Vagina (tissue), 2 donors: ENCODE data around the gene PDHX.

Experiments used
- POLR2A ChIP-seq, 2 donors: fragments of 450-650 bp; IDR thresholded peaks; one replicate each; pipeline ENCODE4 v1.6.1; 2017; ENCODE audit warnings: antibody characterized with exemption in 2 of 2, mild to moderate bottlenecking in 2 of 2, moderate library complexity in 2 of 2
- POLR2AphosphoS5 ChIP-seq, 2 donors: sonication (generic); formaldehyde crosslinking; IDR thresholded peaks; one replicate each; pipeline ENCODE4 v1.9.0; 2017; ENCODE audit warnings: antibody characterized with exemption in 2 of 2, mild to moderate bottlenecking in 2 of 2, low read depth in 1 of 2; ENCODE audit not compliant: insufficient read depth in 1 of 2
- TF ChIP-seq, protein P1 (sequence below), 3 experiments: fragments of 450-650 bp in 2 of 3; fragments of 200-600 bp in 1 of 3; sonication (generic) in 1 of 3; IDR thresholded peaks; one replicate each; pipeline ENCODE4 v1.5.1; 2017 to 2019; ENCODE audit warnings: antibody characterized with exemption in 3 of 3, mild to moderate bottlenecking in 2 of 3, moderate library complexity in 2 of 3

DNA sequence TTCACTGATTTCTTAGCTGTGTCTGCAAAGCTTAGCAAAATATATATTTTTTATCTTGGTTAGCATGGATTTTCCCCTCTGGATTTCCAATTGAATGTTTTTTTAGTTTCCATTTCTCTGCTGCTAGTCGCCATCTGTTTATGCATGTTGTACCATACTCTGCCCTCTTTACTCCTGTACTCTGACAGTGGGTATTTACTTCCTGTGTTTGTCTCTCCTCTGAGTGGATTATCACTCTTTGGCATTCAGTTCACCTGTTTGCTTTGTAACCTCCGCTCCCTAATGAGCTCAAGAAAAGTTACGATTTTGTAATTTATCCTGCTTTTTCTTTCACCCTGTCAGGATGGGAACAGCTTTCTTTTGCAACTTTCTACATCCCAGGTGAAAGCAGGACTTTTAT, 59.1 kb downstream of the PDHX start:
- TF ChIP-seq, protein P1, sequence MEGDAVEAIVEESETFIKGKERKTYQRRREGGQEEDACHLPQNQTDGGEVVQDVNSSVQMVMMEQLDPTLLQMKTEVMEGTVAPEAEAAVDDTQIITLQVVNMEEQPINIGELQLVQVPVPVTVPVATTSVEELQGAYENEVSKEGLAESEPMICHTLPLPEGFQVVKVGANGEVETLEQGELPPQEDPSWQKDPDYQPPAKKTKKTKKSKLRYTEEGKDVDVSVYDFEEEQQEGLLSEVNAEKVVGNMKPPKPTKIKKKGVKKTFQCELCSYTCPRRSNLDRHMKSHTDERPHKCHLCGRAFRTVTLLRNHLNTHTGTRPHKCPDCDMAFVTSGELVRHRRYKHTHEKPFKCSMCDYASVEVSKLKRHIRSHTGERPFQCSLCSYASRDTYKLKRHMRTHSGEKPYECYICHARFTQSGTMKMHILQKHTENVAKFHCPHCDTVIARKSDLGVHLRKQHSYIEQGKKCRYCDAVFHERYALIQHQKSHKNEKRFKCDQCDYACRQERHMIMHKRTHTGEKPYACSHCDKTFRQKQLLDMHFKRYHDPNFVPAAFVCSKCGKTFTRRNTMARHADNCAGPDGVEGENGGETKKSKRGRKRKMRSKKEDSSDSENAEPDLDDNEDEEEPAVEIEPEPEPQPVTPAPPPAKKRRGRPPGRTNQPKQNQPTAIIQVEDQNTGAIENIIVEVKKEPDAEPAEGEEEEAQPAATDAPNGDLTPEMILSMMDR (IDR thresholded peaks at IDR 0.05), result no peak
- no peak for TF ChIP-seq POLR2A (IDR thresholded peaks at IDR 0.05)
- TF ChIP-seq POLR2AphosphoS5 (IDR thresholded peaks at IDR 0.05; ENCODE audit: insufficient read depth in 1 of 2, low read depth in 1 of 2), result no peak
